Activated CD4-positive, alpha-beta memory T cell treated with anti-CD3 and anti-CD28 coated beads for 36 hours (primary cell): ENCODE results near the gene PIK3CB. TPM values are rescaled to one million over a fixed set of nuclear protein-coding genes. Genes with fewer than 3 reads are reported as not detected.
"Not testable (repeated sequence)": the region's sequence is repeated elsewhere in the genome, so short reads cannot be mapped to it uniquely, and the experiment has no call there.

ENCODE experiments used
- CTCF ChIA-PET: fragments of 350-600 bp; sonication (Branson Sonifier 250); formaldehyde crosslinking; loops from one replicate; lab custom pipeline; 2021; ENCODE audit warnings: antibody characterized with exemption, inconsistent platforms; lab: Charles Lee
- POLR2A ChIA-PET: fragments of 350-600 bp; sonication (Branson Sonifier 250); formaldehyde crosslinking; loops from one replicate; lab custom pipeline; 2021; ENCODE audit warnings: antibody characterized with exemption; lab: Charles Lee
- DNase-seq: peaks from one replicate; pipeline ENCODE4 v3.0.0-alpha.2; 2020
- H3K27ac Mint-ChIP-seq: one replicate; pipeline ENCODE4 v1.8.0; 2021; ENCODE audit warnings: mixed read lengths
- H3K27me3 Mint-ChIP-seq: one replicate; pipeline ENCODE4 v1.8.0; 2021; ENCODE audit warnings: mixed read lengths
- H3K36me3 Mint-ChIP-seq: one replicate; pipeline ENCODE4 v1.8.0; 2021; ENCODE audit warnings: mixed read lengths
- H3K4me1 Mint-ChIP-seq: one replicate; pipeline ENCODE4 v1.8.0; 2021; ENCODE audit warnings: low read depth, mixed read lengths
- H3K4me3 Mint-ChIP-seq: one replicate; pipeline ENCODE4 v1.8.0; 2021; ENCODE audit warnings: mild to moderate bottlenecking, mixed read lengths
- H3K9me3 Mint-ChIP-seq: one replicate; pipeline ENCODE4 v1.8.0; 2021; ENCODE audit warnings: mixed read lengths
- intact Hi-C: fragments of 100-400 bp; cut with micrococcal nuclease; formaldehyde crosslinking; loops from one replicate; pipeline ENCODE4 v1.15.1; 2023
- total RNA-seq, 2 experiments: library from RNA; stranded (reverse); gene quantifications; one replicate each; pipeline ENCODE4 v1.2.3, GENCODE V29; 2021

Gene PIK3CB
- total RNA-seq, 2 experiments from 2014 or later, result 23.0 to 24.8 TPM

GRCh38 chr3:138629526-138629925, 205.2 kb downstream of the PIK3CB start:
- Mint-ChIP-seq H3K36me3 (no peaks in the 10 kb centered on the region), H3K27me3 (no peaks in the 10 kb centered on the region), H3K9me3 (no peaks in the 10 kb centered on the region), H3K4me3 (no peak overlapping the region), H3K4me1 (no peaks in the 10 kb centered on the region), H3K27ac (no peak overlapping the region)
- intact Hi-C loops, result no loop called here
- DNase-seq, result no peak
- ChIA-PET CTCF (no interaction called here), POLR2A (no interaction called here)

GRCh38 chr3:138625707-138626365, 208.9 kb downstream of the PIK3CB start:
- Mint-ChIP-seq H3K9me3 (no peaks in the 10 kb centered on the region), H3K4me3 (no peak overlapping the region), H3K4me1 (no peaks in the 10 kb centered on the region), H3K36me3 (no peaks in the 10 kb centered on the region), H3K27me3 (no peaks in the 10 kb centered on the region), H3K27ac (no peak overlapping the region)
- no peak for DNase-seq
- intact Hi-C loops, result no loop called here
- ChIA-PET POLR2A (no interaction called here), CTCF (interaction anchor here (1.5 kb wide), 1 partner anchor 289 kb away, joined by 9 read pairs; no protein-coding TSS in a partner anchor)

GRCh38 chr3:138624518-138624917, 210.2 kb downstream of the PIK3CB start:
- H3K27ac Mint-ChIP-seq, result no peak overlapping the region
- POLR2A ChIA-PET, result no interaction called here
- H3K4me3 Mint-ChIP-seq, result no peak overlapping the region
- CTCF ChIA-PET, result interaction anchor here (1.3 to 1.5 kb wide), 3 partner anchors 291 to 316 kb away, joined by 3 to 7 read pairs (median 4); no protein-coding TSS in a partner anchor
- intact Hi-C loops, result no loop called here
- no peaks in the 10 kb centered on the region for H3K4me1 Mint-ChIP-seq
- H3K9me3 Mint-ChIP-seq, result no peaks in the 10 kb centered on the region
- H3K27me3 Mint-ChIP-seq, result no peaks in the 10 kb centered on the region
- H3K36me3 Mint-ChIP-seq, result no peaks in the 10 kb centered on the region
- no peak for DNase-seq

- CTCF ChIA-PET, result interaction anchor here (0.7 to 1.7 kb wide), 6 partner anchors 12 to 316 kb away, joined by 3 to 6 read pairs (median 4); partner anchors contain the start of gene FAIM
- no peak for DNase-seq
- H3K27ac Mint-ChIP-seq, result no peak overlapping the region
- no peaks in the 10 kb centered on the region for H3K9me3 Mint-ChIP-seq
- intact Hi-C loops, result no loop called here
- H3K36me3 Mint-ChIP-seq, result no peaks in the 10 kb centered on the region
- H3K27me3 Mint-ChIP-seq, result no peaks in the 10 kb centered on the region
- POLR2A ChIA-PET, result no interaction called here
- no peak overlapping the region for H3K4me3 Mint-ChIP-seq
- no peaks in the 10 kb centered on the region for H3K4me1 Mint-ChIP-seq
These were observed 214.3 kb downstream of the PIK3CB start for GRCh38 chr3:138620431-138620830.

GRCh38 chr3:138615462-138615861, 219.3 kb downstream of the PIK3CB start:
- Mint-ChIP-seq H3K27me3 (no peaks in the 10 kb centered on the region), H3K27ac (no peak overlapping the region), H3K36me3 (no peaks in the 10 kb centered on the region), H3K4me1 (peaks cover 2% of the 10 kb centered on the region), H3K4me3 (no peak overlapping the region), H3K9me3 (no peaks in the 10 kb centered on the region)
- CTCF ChIA-PET, result interaction anchor here (1.2 kb wide), 1 partner anchor 308 kb away, joined by 3 read pairs; no protein-coding TSS in a partner anchor
- intact Hi-C loops, result no loop called here
- POLR2A ChIA-PET, result no interaction called here
- DNase-seq, result no peak

- peaks cover 1% of the 10 kb centered on the region for H3K27me3 Mint-ChIP-seq
- peaks cover 12% of the 10 kb centered on the region for H3K4me1 Mint-ChIP-seq
- POLR2A ChIA-PET, result interaction anchor here (0.8 kb wide), 1 partner anchor 16 kb away, joined by 3 read pairs; the partner anchor contains the start of gene CEP70
- no peak for DNase-seq
- intact Hi-C loops, result loop anchor here (1.0 kb wide), 1 partner anchor 16 kb away; the partner anchor contains the start of gene CEP70
- H3K36me3 Mint-ChIP-seq, result no peaks in the 10 kb centered on the region
- CTCF ChIA-PET, result interaction anchor here (0.6 to 1.4 kb wide), 3 partner anchors 15 to 326 kb away, joined by 3 to 5 read pairs (median 3); no protein-coding TSS in a partner anchor
- H3K4me3 Mint-ChIP-seq, result peak overlapping the region; percentile 77
- H3K9me3 Mint-ChIP-seq, result no peaks in the 10 kb centered on the region
- H3K27ac Mint-ChIP-seq, result no peak overlapping the region
These were observed 224.8 kb downstream of the PIK3CB start for GRCh38 chr3:138609898-138610266.

- peak; percentile 73 for DNase-seq
- Mint-ChIP-seq H3K27ac (peak within 1 kb of the TSS; percentile 84), H3K27me3 (peaks cover 1% of the 10 kb centered on the region), H3K36me3 (no peaks in the 10 kb centered on the region), H3K4me1 (peaks cover 12% of the 10 kb centered on the region), H3K4me3 (peak within 1 kb of the TSS; percentile 77), H3K9me3 (no peaks in the 10 kb centered on the region)
- intact Hi-C loops, result loop anchor here (1.0 kb wide), 1 partner anchor 14 kb away; the partner anchor contains the start of gene CEP70
- POLR2A ChIA-PET, result interaction anchor here (0.6 kb wide), 2 partner anchors 123 to 145 kb away, joined by 3 read pairs; no protein-coding TSS in a partner anchor
- CTCF ChIA-PET, result interaction anchor here (0.6 to 1.9 kb wide), 4 partner anchors 12 to 307 kb away, joined by 3 to 7 read pairs (median 4); no protein-coding TSS in a partner anchor
These were observed 226.2 kb downstream of the PIK3CB start, which contains the start of gene FAIM for GRCh38 chr3:138608322-138609135. FAIM (plus strand) TSS chr3:138608771; CDS start chr3:138619727, 10,956 bp downstream.

GRCh38 chr3:138604106-138604595, 230.6 kb downstream of the PIK3CB start:
- intact Hi-C loops, H3K36me3 Mint-ChIP-seq, H3K4me3 Mint-ChIP-seq, H3K4me1 Mint-ChIP-seq, DNase-seq, POLR2A ChIA-PET, H3K9me3 Mint-ChIP-seq, H3K27ac Mint-ChIP-seq, H3K27me3 Mint-ChIP-seq: not testable (repeated sequence)
- CTCF ChIA-PET, result interaction anchor here (1.3 to 1.8 kb wide), 2 partner anchors 10 to 311 kb away, joined by 7 to 8 read pairs; partner anchors contain the start of gene CEP70

Other genes with a start within 250 kb of the PIK3CB start
- gene CEP70, start 240.7 kb downstream of the PIK3CB start, total RNA-seq, result 1 to 10 TPM; 8.3 to 8.4 TPM
- 1 to 10 TPM; 3.7 to 4.0 TPM for gene FAIM, start 226.2 kb downstream of the PIK3CB start, total RNA-seq
- not detected for gene FOXL2, start 112.2 kb upstream of the PIK3CB start, total RNA-seq
- not detected for gene FOXL2NB, start 112.3 kb upstream of the PIK3CB start, total RNA-seq
- not detected for gene PRR23A, start 171.3 kb upstream of the PIK3CB start, total RNA-seq
- not detected for gene PRR23B, start 186.0 kb upstream of the PIK3CB start, total RNA-seq
- not detected for gene PRR23C, start 210.0 kb upstream of the PIK3CB start, total RNA-seq